IPS-15b (cell line): Measurements from ENCODE around the gene PLEKHA6.

ENCODE experiments used
- H3K27me3 ChIP-seq: one replicate; pipeline ENCODE4 v1.6.1; 2013; ENCODE audit warnings: low read length; ENCODE audit not compliant: control insufficient read depth, insufficient read depth
- H3K36me3 ChIP-seq: one replicate; pipeline ENCODE4 v1.6.1; 2013; ENCODE audit warnings: low read length; ENCODE audit not compliant: control insufficient read depth, insufficient read depth
- H3K4me1 ChIP-seq: one replicate; pipeline ENCODE4 v1.6.1; 2013; ENCODE audit warnings: mild to moderate bottlenecking, low read length; ENCODE audit not compliant: control insufficient read depth, insufficient read depth
- H3K4me3 ChIP-seq: one replicate; pipeline ENCODE4 v1.5.1; 2013; ENCODE audit warnings: low read depth, low read length
- H3K9ac ChIP-seq: one replicate; pipeline ENCODE4 v1.6.1; 2013; ENCODE audit warnings: low read depth, mild to moderate bottlenecking, low read length
- H3K9me3 ChIP-seq: one replicate; pipeline ENCODE4 v1.6.1; 2013; ENCODE audit warnings: mild to moderate bottlenecking, low read length; ENCODE audit not compliant: control insufficient read depth, insufficient read depth

Gene PLEKHA6

GRCh38 chr1:204377800-204378668 lies 18.3 kb upstream of the PLEKHA6 start:
- Histone ChIP-seq H3K4me1 (peaks cover 5% of the 10 kb centered on the region), H3K4me3 (peak overlapping the region; percentile 90)

GRCh38 chr1:204376919-204377799 lies 17.4 kb upstream of the PLEKHA6 start:
- H3K36me3 ChIP-seq: no peaks in the 10 kb centered on the region
- peak overlapping the region; percentile 90 for H3K4me3 ChIP-seq
- peak overlapping the region; percentile 3 for H3K9ac ChIP-seq
- peaks cover 78% of the 10 kb centered on the region for H3K27me3 ChIP-seq
- no peaks in the 10 kb centered on the region for H3K9me3 ChIP-seq
- peaks cover 5% of the 10 kb centered on the region for H3K4me1 ChIP-seq

More at GRCh38 chr1:204377800-204378668, 18.3 kb upstream of the PLEKHA6 start:
- peak overlapping the region; percentile 67 for H3K9ac ChIP-seq
- no peaks in the 10 kb centered on the region for H3K9me3 ChIP-seq
- H3K27me3 ChIP-seq: peaks cover 80% of the 10 kb centered on the region
- no peaks in the 10 kb centered on the region for H3K36me3 ChIP-seq

- Histone ChIP-seq H3K4me1 (peaks cover 5% of the 10 kb centered on the region), H3K9me3 (no peaks in the 10 kb centered on the region), H3K27me3 (peaks cover 85% of the 10 kb centered on the region), H3K9ac (no peak overlapping the region), H3K36me3 (no peaks in the 10 kb centered on the region), H3K4me3 (no peak overlapping the region)
Observed at GRCh38 chr1:204376465-204376864, 16.7 kb upstream of the PLEKHA6 start.

DNA sequence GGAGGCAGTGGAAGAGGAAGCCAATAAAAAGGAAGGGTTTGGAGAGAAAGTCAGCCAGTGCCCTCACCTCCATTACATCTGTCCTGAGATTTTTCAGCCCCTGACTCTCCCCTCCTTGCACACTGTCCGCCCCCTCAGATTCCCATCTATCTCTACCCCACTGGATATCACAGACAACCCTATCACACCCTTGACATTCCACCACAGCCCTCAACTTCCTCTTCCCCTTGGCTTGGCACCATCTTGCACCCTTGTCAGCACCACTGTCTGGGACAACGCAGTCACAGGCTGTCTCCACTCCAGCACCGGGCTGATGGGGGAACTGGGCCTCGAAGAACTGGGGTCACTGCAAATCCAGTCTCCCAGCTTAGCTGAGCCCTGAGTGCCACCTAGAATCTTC lies 14.2 kb upstream of the PLEKHA6 start:
- no peaks in the 10 kb centered on the region for H3K9me3 ChIP-seq
- H3K27me3 ChIP-seq: peaks cover 65% of the 10 kb centered on the region
- H3K4me1 ChIP-seq: peaks cover 5% of the 10 kb centered on the region
- no peak overlapping the region for H3K9ac ChIP-seq
- H3K36me3 ChIP-seq: no peaks in the 10 kb centered on the region
- no peak overlapping the region for H3K4me3 ChIP-seq

DNA sequence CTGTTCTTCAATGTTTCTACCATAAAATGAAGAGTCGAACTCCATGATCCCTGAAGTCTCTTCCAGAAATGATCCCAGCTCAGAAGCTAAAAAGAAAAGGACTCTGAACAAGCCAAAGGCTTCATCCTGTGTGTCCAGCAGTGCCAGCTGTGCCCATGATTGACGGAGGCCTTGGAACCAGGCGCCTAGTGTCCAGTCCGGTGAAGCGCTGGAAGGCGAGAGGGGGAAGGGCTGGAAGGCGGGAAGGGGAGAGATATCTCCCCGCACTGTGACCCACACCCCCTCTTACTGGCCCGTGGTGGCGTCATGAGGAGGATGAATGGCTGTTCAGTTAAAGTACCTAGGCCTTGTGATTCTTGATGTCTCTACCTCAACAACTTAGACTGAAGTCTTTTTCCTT lies 10.4 kb upstream of the PLEKHA6 start:
- Histone ChIP-seq H3K27me3 (peaks cover 28% of the 10 kb centered on the region), H3K36me3 (no peaks in the 10 kb centered on the region), H3K9me3 (no peaks in the 10 kb centered on the region), H3K9ac (no peak overlapping the region), H3K4me1 (no peaks in the 10 kb centered on the region), H3K4me3 (no peak overlapping the region)

DNA sequence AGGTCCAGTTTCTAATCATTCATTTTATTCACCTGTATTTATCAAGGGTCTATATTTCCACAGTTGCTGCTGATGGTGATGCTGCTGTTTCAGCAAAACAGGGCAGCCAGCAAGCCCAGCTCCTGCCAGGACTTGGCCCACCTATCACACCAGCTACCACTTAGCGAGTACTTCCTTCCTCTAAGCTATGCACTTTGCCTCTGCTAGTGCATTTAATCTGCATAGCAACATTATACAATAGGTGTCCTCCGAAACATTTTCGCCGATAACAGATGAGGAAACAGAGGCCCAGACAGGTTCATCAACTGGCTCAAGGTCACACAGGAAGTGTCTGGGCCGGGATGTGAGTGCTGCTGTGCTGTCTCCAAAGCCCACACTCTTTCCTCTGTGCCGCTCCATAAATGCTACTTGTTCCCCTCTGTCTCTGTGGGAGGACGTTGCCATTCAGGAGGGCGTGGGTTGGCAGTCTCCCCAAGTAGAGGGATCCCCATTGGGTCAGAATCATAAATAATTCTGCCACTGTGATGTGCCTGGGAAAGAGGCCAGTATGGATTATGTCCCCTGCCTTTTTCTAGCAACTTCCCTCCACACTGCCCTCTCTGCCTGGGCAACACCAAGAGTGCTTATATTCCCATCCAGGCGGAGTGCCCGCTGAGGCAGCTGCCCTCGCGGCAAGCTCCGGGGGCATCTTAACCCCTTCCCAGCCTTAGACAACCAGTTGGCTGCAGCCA lies 9.4 kb upstream of the PLEKHA6 start:
- Histone ChIP-seq H3K4me3 (no peak overlapping the region), H3K27me3 (peaks cover 25% of the 10 kb centered on the region), H3K9ac (no peak overlapping the region), H3K36me3 (no peaks in the 10 kb centered on the region), H3K9me3 (no peaks in the 10 kb centered on the region), H3K4me1 (no peaks in the 10 kb centered on the region)

DNA sequence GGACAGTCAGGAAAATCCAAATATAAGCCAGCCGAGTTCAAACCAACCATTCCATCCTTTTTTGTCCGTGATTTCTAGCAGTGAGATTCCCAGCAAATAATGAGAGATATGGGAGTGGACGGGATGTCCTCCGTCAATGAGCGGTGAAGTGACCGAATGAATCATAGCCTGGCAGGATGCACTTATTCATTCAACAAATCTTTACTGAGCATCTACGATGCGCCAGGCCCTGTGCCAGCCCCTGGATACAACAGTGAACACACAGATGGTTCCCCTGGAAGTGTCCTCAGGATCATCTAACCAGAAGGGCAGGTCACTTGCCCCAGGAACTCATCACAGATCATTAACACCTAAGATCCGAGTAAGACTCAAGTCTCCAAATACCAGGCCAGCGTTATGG lies 8.2 kb upstream of the PLEKHA6 start:
- no peak overlapping the region for H3K9ac ChIP-seq
- H3K4me1 ChIP-seq: no peaks in the 10 kb centered on the region
- H3K36me3 ChIP-seq: no peaks in the 10 kb centered on the region
- H3K9me3 ChIP-seq: no peaks in the 10 kb centered on the region
- H3K27me3 ChIP-seq: peaks cover 27% of the 10 kb centered on the region
- no peak overlapping the region for H3K4me3 ChIP-seq

DNA sequence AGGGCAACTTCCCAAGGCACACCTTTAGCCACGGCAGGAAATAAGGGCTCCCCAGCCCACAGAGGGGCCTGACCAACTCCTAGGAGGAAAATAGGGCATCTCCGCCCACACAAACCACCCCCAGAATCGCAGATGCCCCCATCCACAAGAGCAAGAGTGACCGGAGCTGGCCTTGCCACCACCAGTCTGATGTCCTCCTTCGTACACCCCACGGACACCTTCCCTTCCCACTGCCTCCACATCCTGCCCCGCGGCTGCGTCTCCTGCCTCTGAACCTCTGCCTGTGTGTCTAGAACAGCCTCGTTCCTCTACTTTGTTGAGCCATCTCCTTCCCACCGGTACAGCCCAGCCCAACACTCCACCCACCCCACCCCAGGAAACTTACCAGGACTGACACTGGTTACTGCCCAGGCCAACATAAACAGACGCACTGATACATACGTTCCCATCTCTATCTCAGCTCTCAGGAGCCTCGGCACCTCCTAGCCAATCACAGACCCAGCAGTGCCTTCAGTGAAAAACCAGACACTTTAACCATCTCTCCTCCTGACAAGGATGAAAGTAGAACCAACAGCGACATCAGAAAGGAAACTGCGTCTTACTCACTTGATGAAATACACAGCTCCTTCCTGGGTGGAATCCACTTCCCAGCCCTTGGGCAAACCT lies 7.6 kb upstream of the PLEKHA6 start:
- H3K4me3 ChIP-seq: no peak overlapping the region
- no peak overlapping the region for H3K9ac ChIP-seq
- H3K4me1 ChIP-seq: no peaks in the 10 kb centered on the region
- H3K9me3 ChIP-seq: no peaks in the 10 kb centered on the region
- no peaks in the 10 kb centered on the region for H3K36me3 ChIP-seq
- peaks cover 34% of the 10 kb centered on the region for H3K27me3 ChIP-seq

DNA sequence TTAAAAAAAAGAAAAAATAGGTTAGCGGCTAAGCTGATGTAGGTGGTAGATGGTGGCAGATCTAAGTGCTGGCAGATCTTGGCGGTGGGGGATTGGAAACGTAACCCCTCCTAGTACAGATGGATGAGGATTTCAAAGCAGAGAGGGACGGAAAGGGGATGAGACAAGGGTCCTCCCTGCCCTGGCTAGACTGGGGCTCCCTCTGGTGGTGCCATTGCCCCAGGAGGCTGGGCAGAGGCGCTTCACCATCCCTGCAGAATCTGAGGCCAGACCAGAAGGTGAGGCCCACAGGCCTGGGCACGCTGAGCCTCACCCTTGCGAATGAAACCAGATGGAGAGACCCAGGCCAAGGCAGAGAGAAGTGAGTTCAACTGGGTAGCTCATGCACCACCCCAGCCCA lies 7.0 kb upstream of the PLEKHA6 start:
- peaks cover 34% of the 10 kb centered on the region for H3K27me3 ChIP-seq
- no peaks in the 10 kb centered on the region for H3K36me3 ChIP-seq
- no peak overlapping the region for H3K9ac ChIP-seq

GRCh38 chr1:204363335-204364114 lies 3.8 kb upstream of the PLEKHA6 start:
- Histone ChIP-seq H3K9ac (peak overlapping the region; percentile 13), H3K9me3 (no peaks in the 10 kb centered on the region), H3K36me3 (no peaks in the 10 kb centered on the region), H3K4me1 (peaks cover 3% of the 10 kb centered on the region), H3K4me3 (peak overlapping the region; percentile 49), H3K27me3 (peaks cover 29% of the 10 kb centered on the region)

More for the DNA sequence above, 7.0 kb upstream of the PLEKHA6 start:
- Histone ChIP-seq H3K4me3 (no peak overlapping the region), H3K9me3 (no peaks in the 10 kb centered on the region), H3K4me1 (no peaks in the 10 kb centered on the region)
